GDM1 (cell line): ENCODE data around the gene PALD1.

Experiments
- DNase-seq: peaks from one replicate; lab custom pipeline; 2025; lab: John Stamatoyannopoulos, UW

PALD1 gene

GRCh38 chr10:70478191-70479164 lies at the start of gene PALD1:
Gene PALD1, plus strand, starts transcription at chr10:70478767. Its CDS starts 47,185 bp downstream, at chr10:70525952.
- peak; percentile 72 for DNase-seq

- DNase-seq, result no peak
Measured at GRCh38 chr10:70430493-70431445, 47.8 kb upstream of the PALD1 start.

GRCh38 chr10:70432101-70432500 lies 46.5 kb upstream of the PALD1 start:
- DNase-seq, result no peak

GRCh38 chr10:70432561-70433263 lies 45.9 kb upstream of the PALD1 start:
- no peak for DNase-seq

GRCh38 chr10:70433581-70434280 lies 44.8 kb upstream of the PALD1 start:
- no peak for DNase-seq

- DNase-seq, result no peak
Measured at GRCh38 chr10:70435241-70436085, 43.1 kb upstream of the PALD1 start.

GRCh38 chr10:70437721-70438120 lies 40.8 kb upstream of the PALD1 start:
- DNase-seq, result no peak

GRCh38 chr10:70440296-70441160 lies 38.0 kb upstream of the PALD1 start:
- DNase-seq, result no peak

GRCh38 chr10:70441161-70441894 lies 37.2 kb upstream of the PALD1 start, which contains the start of gene NODAL:
Gene NODAL, minus strand, starts transcription at chr10:70441681. Its CDS starts 14 bp downstream, at chr10:70441667.
- DNase-seq, result no peak

GRCh38 chr10:70441895-70442309 lies 36.7 kb upstream of the PALD1 start:
- no peak for DNase-seq

- DNase-seq, result no peak
Measured at GRCh38 chr10:70442332-70442988, 36.1 kb upstream of the PALD1 start.

GRCh38 chr10:70444744-70445143 lies 33.8 kb upstream of the PALD1 start:
- DNase-seq, result no peak

GRCh38 chr10:70445718-70446657 lies 32.6 kb upstream of the PALD1 start:
- DNase-seq, result no peak

GRCh38 chr10:70448236-70448635 lies 30.3 kb upstream of the PALD1 start:
- no peak for DNase-seq

GRCh38 chr10:70455213-70455630 lies 23.3 kb upstream of the PALD1 start:
- no peak for DNase-seq

GRCh38 chr10:70456164-70456563 lies 22.4 kb upstream of the PALD1 start:
- DNase-seq, result no peak
